AG09309 (cell line): ENCODE data around the gene TRMT10B.

Experiments
- DNase-seq: peaks from one replicate; pipeline ENCODE4 v3.0.0-alpha.2; 2010; ENCODE audit warnings: low read depth
- H3K4me3 ChIP-seq: 2 replicates; pipeline ENCODE4 v1.5.1; 2011; ENCODE audit warnings: mild to moderate bottlenecking, low read depth, low read length, moderate library complexity; ENCODE audit not compliant: control insufficient read depth
- TF ChIP-seq, protein P1 (sequence below): IDR thresholded peaks from 2 replicates; pipeline ENCODE4 v1.5.1; 2011; ENCODE audit warnings: mild to moderate bottlenecking, low read depth, low read length, inconsistent platforms; ENCODE audit not compliant: insufficient read depth, control insufficient read depth; ENCODE audit errors: missing control alignments

TRMT10B gene, protein sequence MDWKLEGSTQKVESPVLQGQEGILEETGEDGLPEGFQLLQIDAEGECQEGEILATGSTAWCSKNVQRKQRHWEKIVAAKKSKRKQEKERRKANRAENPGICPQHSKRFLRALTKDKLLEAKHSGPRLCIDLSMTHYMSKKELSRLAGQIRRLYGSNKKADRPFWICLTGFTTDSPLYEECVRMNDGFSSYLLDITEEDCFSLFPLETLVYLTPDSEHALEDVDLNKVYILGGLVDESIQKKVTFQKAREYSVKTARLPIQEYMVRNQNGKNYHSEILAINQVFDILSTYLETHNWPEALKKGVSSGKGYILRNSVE

DNA sequence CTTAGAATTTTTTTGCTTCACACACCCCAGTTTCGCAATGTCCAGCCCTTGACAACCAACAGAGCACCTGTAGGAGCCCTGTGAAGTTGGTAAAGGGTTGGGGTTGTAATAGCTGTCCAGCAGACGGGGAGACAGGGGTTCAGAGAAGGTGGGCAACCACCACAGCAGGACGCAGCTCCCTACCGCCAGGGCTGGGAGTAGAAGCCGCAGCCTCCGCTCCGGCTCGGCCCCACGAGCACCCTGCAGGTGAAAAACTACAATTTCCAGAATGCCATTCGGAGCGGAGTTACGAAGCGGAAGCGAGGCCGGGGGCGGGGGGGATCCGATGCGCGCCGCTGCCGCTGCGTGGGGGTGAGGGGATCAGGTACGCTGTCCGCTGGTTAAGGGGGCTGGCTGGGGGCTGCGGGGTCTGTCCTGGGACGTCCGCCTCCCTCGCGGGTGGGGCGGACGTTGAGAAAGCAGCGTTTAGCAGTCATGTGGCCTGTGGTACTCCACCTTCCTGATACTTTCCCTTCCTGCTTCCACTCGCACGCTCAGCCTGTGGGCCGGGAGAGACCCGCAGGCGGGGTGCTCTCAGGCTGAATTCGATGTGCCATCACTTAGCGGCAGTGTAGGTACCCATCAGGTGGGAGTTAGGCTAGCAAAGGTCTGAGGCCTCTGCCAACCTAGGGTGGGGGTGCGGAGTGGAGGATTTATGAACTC, at the start of gene TRMT10B:
TRMT10B (plus strand) TSS at position 317 of the 702 bp plus-strand sequence. CDS start 8,127 bp downstream, outside the sequence.
- no peak for DNase-seq
- TF ChIP-seq, protein P1, sequence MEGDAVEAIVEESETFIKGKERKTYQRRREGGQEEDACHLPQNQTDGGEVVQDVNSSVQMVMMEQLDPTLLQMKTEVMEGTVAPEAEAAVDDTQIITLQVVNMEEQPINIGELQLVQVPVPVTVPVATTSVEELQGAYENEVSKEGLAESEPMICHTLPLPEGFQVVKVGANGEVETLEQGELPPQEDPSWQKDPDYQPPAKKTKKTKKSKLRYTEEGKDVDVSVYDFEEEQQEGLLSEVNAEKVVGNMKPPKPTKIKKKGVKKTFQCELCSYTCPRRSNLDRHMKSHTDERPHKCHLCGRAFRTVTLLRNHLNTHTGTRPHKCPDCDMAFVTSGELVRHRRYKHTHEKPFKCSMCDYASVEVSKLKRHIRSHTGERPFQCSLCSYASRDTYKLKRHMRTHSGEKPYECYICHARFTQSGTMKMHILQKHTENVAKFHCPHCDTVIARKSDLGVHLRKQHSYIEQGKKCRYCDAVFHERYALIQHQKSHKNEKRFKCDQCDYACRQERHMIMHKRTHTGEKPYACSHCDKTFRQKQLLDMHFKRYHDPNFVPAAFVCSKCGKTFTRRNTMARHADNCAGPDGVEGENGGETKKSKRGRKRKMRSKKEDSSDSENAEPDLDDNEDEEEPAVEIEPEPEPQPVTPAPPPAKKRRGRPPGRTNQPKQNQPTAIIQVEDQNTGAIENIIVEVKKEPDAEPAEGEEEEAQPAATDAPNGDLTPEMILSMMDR, result no peak
- peak within 1 kb of the TSS; percentile 92 for H3K4me3 ChIP-seq

DNA sequence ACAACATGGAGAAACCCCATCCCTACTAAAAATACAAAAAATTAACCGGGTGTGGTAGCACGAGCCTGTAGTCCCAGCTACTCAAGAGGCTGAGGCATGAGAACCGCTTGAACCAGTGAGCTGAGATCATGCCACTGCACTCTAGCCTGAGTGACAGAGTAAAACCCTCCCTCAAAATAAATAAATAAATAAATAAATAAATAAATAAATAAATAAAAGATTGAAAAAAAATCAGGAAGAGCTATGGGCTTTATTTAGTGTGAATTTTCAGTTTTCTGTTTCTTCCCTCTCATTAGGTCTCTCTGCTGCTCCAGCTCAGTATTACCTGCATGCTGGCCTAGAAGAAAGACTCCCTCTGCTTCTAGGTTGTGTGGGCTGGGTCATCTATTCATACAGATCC, 47.8 kb upstream of the TRMT10B start:
- TF ChIP-seq, protein P1, result no peak
- H3K4me3 ChIP-seq, result no peak overlapping the region
- no peak for DNase-seq

DNA sequence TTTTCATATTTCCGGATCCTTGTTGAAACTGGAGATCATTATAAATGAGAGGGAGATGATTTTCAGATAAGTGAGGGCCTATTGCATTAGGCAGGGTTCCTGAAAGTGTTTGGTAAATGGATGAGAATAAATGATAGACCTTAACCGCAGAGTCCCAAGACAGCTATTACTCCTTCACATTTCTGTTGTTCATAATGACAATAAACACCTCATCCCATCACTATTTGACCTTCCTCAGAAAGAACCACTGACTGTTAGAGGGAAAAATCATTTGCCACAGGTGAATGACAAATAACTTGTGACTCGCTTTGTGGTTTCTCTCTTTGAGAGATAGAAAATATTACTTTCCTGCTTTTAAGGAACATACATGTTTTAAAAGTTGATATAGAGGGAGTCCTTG, 47.3 kb upstream of the TRMT10B start:
- no peak for DNase-seq
- H3K4me3 ChIP-seq, result no peak overlapping the region
- TF ChIP-seq, protein P1, result no peak

DNA sequence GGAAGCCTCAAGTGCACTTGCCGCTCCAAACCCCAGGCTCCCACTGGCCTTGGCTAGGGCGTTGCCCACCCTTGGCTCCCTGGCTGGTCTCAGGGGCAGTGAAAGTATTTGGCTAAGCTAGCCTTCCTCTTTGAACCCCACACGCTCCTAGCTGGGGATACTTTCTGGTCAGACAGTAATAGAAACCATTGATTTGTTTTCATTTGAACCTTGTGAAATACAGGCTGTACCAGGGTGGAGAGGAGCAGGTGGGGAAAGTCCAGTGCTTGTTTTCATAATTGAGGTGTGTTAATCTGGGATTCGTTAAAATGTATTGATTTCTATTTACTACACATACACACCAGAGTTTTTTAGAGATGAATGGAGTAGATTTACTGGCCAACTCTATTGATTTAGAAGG, 45.9 kb upstream of the TRMT10B start:
- H3K4me3 ChIP-seq, result no peak overlapping the region
- TF ChIP-seq, protein P1, result no peak
- no peak for DNase-seq

DNA sequence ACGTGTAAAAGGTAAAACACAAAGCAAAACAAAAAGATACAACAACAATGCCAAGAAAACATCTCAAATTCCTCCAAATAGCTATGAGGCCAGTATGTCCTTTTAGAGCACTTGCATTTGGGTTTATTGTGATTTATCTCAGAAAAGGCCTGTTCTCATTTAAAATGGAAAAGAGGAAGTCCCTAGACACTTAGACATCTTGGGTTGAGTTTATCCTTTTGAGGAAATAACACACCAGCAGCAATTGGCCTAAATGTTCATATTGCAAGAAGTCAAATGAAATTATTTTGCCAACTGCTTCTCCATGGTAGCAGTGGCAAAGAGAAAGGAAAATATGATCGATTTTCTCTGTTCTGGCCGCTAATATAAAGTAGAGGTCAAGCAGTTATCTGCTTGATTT, 43.6 kb upstream of the TRMT10B start:
- H3K4me3 ChIP-seq, result no peak overlapping the region
- TF ChIP-seq, protein P1, result no peak
- no peak for DNase-seq

DNA sequence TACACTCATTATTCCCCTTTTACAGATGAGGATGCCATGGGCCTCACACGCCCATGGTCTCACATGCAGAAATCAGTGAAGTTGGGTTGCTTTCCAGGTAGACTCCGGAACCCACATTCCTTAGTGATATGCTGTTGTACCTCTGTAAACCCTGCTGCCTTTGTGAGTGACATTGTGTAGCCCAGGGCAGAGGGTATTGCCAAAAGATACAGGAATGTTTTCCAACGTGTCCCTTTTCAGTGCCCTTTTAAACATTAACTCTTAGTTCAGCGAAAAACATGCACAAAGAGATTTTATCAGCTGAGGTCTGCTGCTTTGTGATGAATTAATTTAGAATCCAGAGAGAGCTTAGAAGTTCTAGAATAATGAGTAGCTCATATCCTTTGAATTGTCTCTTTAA, 38.3 kb upstream of the TRMT10B start:
- TF ChIP-seq, protein P1, result no peak
- no peak overlapping the region for H3K4me3 ChIP-seq
- DNase-seq, result no peak
